Smooth muscle cell (in vitro differentiated cells): ENCODE data around the gene ETV6. TPM values are rescaled to one million over a fixed set of nuclear protein-coding genes. Genes with fewer than 3 reads are reported as not detected.
"Not testable (repeated sequence)": the region's sequence is repeated elsewhere in the genome, so short reads cannot be mapped to it uniquely, and the experiment has no call there.

Experiments
- DNase-seq: peaks from one replicate; lab custom pipeline; 2025; ENCODE audit not compliant: unreplicated experiment; lab: John Stamatoyannopoulos, UW
- H2AFZ ChIP-seq: fragments of 200-600 bp; sonication (generic); 2 replicates; pipeline ENCODE4 v1.6.0; 2016; ENCODE audit warnings: antibody characterized with exemption, low read depth, mild to moderate bottlenecking
- H3F3A ChIP-seq: fragments of 200-600 bp; sonication (generic); 2 replicates; pipeline ENCODE4 v1.6.0; 2017; ENCODE audit warnings: antibody characterized with exemption, low read depth
- H3K27ac ChIP-seq: fragments of 200-600 bp; sonication (generic); 2 replicates; pipeline ENCODE4 v1.5.1; 2016; ENCODE audit warnings: low read depth, mild to moderate bottlenecking
- H3K27me3 ChIP-seq: fragments of 200-600 bp; sonication (generic); 2 replicates; pipeline ENCODE4 v1.6.1; 2016; ENCODE audit warnings: low read depth, mild to moderate bottlenecking
- H3K36me3 ChIP-seq: fragments of 200-600 bp; sonication (generic); 2 replicates; pipeline ENCODE4 v1.5.1; 2016; ENCODE audit warnings: low read depth
- H3K4me1 ChIP-seq: fragments of 200-600 bp; sonication (generic); 2 replicates; pipeline ENCODE4 v1.5.1; 2016; ENCODE audit warnings: low read depth
- H3K4me2 ChIP-seq: fragments of 200-600 bp; sonication (generic); 2 replicates; pipeline ENCODE4 v1.6.0; 2016; ENCODE audit warnings: mild to moderate bottlenecking
- H3K4me3 ChIP-seq: fragments of 200-600 bp; sonication (generic); 2 replicates; pipeline ENCODE4 v1.5.1; 2016; ENCODE audit warnings: mild to moderate bottlenecking
- H3K79me2 ChIP-seq: fragments of 200-600 bp; sonication (generic); 2 replicates; pipeline ENCODE4 v1.6.0; 2016; ENCODE audit warnings: low read depth, mild to moderate bottlenecking
- H3K9ac ChIP-seq: fragments of 200-600 bp; sonication (generic); 2 replicates; pipeline ENCODE4 v1.6.0; 2016; ENCODE audit warnings: low read depth
- H3K9me3 ChIP-seq: fragments of 200-600 bp; sonication (generic); replicated peaks from 2 replicates; pipeline ENCODE4 v1.5.1; 2016; ENCODE audit warnings: low read depth
- H4K20me1 ChIP-seq: fragments of 200-600 bp; sonication (generic); 2 replicates; pipeline ENCODE4 v1.6.0; 2016; ENCODE audit warnings: low read depth
- CTCF ChIP-seq: fragments of 200-600 bp; sonication (generic); IDR thresholded peaks from 2 replicates; pipeline ENCODE4 v1.5.1; 2017; ENCODE audit warnings: borderline replicate concordance, mild to moderate bottlenecking, antibody characterized with exemption; ENCODE audit not compliant: insufficient read depth, poor library complexity, severe bottlenecking
- WGBS: methylation state at CpG from one replicate; pipeline ENCODE4 v1.1.7; 2016; ENCODE audit warnings: low lambda C conversion rate; 5-methylcytosine and 5-hydroxymethylcytosine counted together
- polyA plus RNA-seq: library from polyadenylated mRNA; unstranded; fragments of >200 nt; fragmentation: Nextera tagmentation; extraction: Ambion mirVana; gene quantifications from 2 replicates; pipeline ENCODE4 v1.2.1, GENCODE V29; 2016
- total RNA-seq: library from RNA; depleted of rRNA; stranded (reverse); fragments of >200 nt; gene quantifications from 2 replicates; pipeline ENCODE4 v1.2.3, GENCODE V29; 2014

ETV6 gene
- total and polyA plus RNA-seq, 2 experiments from 2014 or later = 11.5 to 23.8 TPM

GRCh38 chr12:11677093-11677492, 27.6 kb downstream of the ETV6 start:
- TF ChIP-seq CTCF = no peak
- Histone ChIP-seq H2AFZ (no peak overlapping the region), H3K79me2 (peaks cover 100% of the 10 kb centered on the region), H3F3A (peaks cover 3% of the 10 kb centered on the region), H3K9ac (no peak overlapping the region), H4K20me1 (peaks cover 62% of the 10 kb centered on the region), H3K27ac (peak overlapping the region; percentile 55), H3K4me1 (peaks cover 8% of the 10 kb centered on the region), H3K9me3 (no peaks in the 10 kb centered on the region), H3K36me3 (peaks cover 6% of the 10 kb centered on the region), H3K27me3 (no peaks in the 10 kb centered on the region), H3K4me2 (peak overlapping the region; percentile 53), H3K4me3 (no peak overlapping the region)
- DNase-seq = no peak
- WGBS = 82% methylated on average over 4 of the region's 4 CpGs

GRCh38 chr12:11677752-11678151, 28.3 kb downstream of the ETV6 start:
- Histone ChIP-seq H3K4me3 (no peak overlapping the region), H4K20me1 (peaks cover 56% of the 10 kb centered on the region), H3K27ac (no peak overlapping the region), H3K27me3 (no peaks in the 10 kb centered on the region), H3K4me2 (no peak overlapping the region), H2AFZ (no peak overlapping the region), H3K36me3 (peaks cover 6% of the 10 kb centered on the region), H3F3A (peaks cover 3% of the 10 kb centered on the region), H3K9me3 (no peaks in the 10 kb centered on the region), H3K79me2 (peaks cover 100% of the 10 kb centered on the region), H3K4me1 (peaks cover 8% of the 10 kb centered on the region), H3K9ac (no peak overlapping the region)
- DNase-seq = no peak
- 91% methylated on average over 7 of the region's 7 CpGs for WGBS
- TF ChIP-seq CTCF = no peak

DNA sequence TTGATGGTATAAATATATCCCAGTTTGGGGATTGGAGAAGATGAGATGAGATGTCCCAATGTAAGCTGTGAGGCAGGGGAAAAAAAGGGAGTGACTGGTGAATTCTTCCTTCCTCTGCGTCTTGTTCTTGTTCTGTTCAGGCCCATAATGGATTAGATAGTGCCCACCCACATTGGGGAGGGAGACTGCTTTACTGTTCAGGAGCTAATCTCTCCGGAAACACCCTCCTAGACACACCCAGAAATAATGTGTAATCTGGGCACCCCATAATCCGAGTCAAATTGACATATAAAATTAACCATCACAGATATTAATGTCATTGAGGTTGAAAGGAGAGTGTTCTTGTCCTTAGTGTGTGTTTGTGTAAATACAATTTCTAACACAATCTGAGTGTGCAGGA, 29.3 kb downstream of the ETV6 start:
- Histone ChIP-seq H4K20me1 (peaks cover 47% of the 10 kb centered on the region), H3K27me3 (no peaks in the 10 kb centered on the region), H3K4me2 (no peak overlapping the region), H3K9ac (no peak overlapping the region), H3K9me3 (no peaks in the 10 kb centered on the region), H3K4me3 (no peak overlapping the region), H3K79me2 (peaks cover 100% of the 10 kb centered on the region), H3K4me1 (peaks cover 9% of the 10 kb centered on the region), H2AFZ (no peak overlapping the region), H3K36me3 (peaks cover 6% of the 10 kb centered on the region), H3F3A (peaks cover 3% of the 10 kb centered on the region), H3K27ac (no peak overlapping the region)
- no peak for TF ChIP-seq CTCF
- DNase-seq = no peak
- WGBS = 87% methylated on average over 3 of the region's 3 CpGs

DNA sequence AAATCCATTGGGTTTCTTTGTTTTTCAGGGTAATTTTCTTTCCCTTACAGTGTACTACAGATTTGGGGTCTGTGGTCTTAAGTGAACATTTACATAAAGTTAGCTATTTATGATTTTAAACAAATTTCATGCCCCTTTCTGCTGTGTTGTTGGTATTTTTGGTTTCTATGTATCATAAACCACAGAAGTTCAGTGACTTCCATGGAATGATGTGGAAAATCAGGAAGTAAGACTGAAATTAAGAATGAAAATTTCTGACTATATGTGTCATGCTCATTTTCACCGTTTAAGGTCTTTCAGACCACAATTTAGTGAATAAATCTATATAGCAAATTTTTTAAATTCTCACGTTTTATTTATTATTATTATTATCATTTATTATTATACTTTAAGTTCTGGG, 31.7 kb downstream of the ETV6 start:
- no peak for TF ChIP-seq CTCF
- H3K9me3 ChIP-seq = no peaks in the 10 kb centered on the region
- H4K20me1 ChIP-seq = peaks cover 26% of the 10 kb centered on the region
- peak overlapping the region; percentile 36 for H3K27ac ChIP-seq
- no peak for DNase-seq
- H3K27me3 ChIP-seq = no peaks in the 10 kb centered on the region
- H3K79me2 ChIP-seq = peaks cover 95% of the 10 kb centered on the region
- peaks cover 6% of the 10 kb centered on the region for H3K36me3 ChIP-seq
- H3K4me3 ChIP-seq = no peak overlapping the region
- peaks cover 13% of the 10 kb centered on the region for H3F3A ChIP-seq
- no peak overlapping the region for H2AFZ ChIP-seq
- WGBS = 65% methylated on average over 2 of the region's 2 CpGs
- H3K9ac ChIP-seq = no peak overlapping the region
- H3K4me1 ChIP-seq = peaks cover 31% of the 10 kb centered on the region
- H3K4me2 ChIP-seq = no peak overlapping the region

DNA sequence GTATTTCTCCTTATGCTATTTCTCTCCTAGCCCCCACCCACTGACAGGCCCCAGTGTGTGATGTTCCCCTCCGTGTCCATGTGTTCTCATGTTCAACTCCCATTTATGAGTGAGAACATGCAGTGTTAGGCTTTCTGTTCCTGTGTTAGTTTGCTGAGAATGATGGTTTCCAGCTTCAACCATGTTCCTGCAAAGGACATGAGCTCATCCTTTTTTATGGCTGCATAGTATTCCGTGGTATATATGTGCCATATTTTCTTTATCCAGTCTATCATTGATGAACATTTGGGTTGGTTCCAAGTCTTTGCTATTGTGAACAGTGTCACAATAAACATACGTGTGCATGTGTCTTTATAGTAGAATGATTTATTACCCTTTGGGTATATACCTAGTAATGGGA, 32.2 kb downstream of the ETV6 start:
- H3K4me3 ChIP-seq, H3K4me2 ChIP-seq, H3K9me3 ChIP-seq, H3K27ac ChIP-seq, DNase-seq, H2AFZ ChIP-seq, H3K27me3 ChIP-seq, H3K36me3 ChIP-seq, H3K9ac ChIP-seq: not testable (repeated sequence)
- peaks cover 95% of the 10 kb centered on the region for H3K79me2 ChIP-seq
- 100% methylated on average over 3 of the region's 3 CpGs for WGBS
- peaks cover 21% of the 10 kb centered on the region for H4K20me1 ChIP-seq
- peaks cover 13% of the 10 kb centered on the region for H3F3A ChIP-seq
- H3K4me1 ChIP-seq = peaks cover 27% of the 10 kb centered on the region
